Activated T-cell treated with anti-CD3 and anti-CD28 coated beads for 48 hours (primary cell): ENCODE measurements around the gene DIP2A.
"Not testable (repeated sequence)": the region's sequence is repeated elsewhere in the genome, so short reads cannot be mapped to it uniquely, and the experiment has no call there.

Experiments used
- DNase-seq: peaks from one replicate; pipeline ENCODE4 v3.0.0-alpha.2; 2020; ENCODE audit warnings: low read depth

Gene DIP2A

DNA sequence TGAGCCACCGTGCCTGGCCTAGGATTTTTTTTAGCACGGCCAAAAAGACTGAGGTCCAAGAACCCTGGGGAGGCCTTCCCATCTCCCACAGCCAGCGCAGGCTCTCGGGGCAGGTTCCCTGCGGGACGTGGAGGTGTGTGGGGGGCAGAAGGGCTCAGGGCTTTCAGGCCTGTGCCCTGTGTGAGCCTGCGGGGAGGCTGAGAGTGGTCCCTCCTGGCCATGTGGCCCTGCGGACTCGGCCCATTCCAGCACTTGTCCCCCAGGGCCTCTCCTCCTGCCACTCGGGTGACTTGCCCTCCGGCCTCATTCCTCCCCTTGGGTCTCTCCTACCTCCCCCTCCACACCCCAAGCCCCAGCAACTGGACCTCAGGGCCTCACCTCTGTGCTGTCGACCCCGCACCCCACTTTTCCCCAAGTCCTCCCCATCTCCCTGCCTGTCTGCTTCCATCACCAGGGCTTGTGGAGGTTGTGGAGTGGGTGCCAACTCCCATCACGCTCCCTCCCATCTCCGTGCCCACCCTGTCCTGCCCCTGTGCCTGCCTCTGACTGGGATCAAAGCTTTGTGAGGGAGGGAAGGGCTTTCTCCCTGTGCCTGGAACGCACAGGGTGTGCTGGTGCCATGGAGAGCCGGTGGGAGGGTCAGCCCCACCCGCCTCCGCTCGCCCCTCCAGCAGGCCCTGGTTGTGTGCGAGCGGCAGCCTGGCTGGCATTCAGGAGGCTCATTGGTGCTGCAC, 32.2 kb upstream of the DIP2A start:
- no peak for DNase-seq

DNA sequence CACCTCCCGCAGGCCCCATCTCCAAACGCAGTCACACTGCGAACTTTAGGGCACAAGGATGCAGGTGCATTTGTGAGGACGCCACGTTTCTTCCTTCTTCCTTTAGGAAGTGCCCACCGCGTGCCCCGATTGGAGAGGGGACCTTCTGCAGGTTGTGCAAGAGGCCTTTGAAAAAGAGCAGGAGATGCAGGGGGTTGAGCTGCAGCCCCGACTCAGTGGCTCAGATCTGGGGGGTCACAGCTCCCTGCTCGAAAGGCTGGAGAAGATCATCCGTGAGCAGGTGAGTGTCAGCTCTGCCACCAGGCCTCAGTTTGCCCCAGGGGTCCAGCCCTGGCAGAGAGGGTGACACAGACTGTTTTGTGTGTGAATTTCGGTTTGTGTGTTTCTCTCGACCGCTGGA, 31.2 kb upstream of the DIP2A start:
- DNase-seq: no peak

DNA sequence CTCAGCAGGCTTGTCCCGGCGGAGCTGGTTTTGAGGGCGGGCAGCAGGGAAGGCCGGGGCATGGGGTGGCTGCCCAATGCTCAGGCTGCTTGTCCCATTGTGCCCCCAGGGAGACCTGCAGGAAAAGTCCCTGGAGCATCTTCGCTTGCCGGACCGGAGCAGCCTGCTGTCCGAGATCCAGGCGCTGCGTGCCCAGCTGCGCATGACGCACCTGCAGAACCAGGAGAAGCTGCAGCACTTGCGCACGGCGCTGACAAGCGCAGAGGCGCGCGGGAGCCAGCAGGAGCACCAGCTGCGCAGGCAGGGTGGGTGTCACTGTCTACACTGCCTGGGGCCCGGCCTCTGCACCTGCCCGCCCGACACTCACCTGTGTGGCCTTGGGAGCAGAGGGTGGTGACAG, 30.4 kb upstream of the DIP2A start:
- DNase-seq: no peak

DNA sequence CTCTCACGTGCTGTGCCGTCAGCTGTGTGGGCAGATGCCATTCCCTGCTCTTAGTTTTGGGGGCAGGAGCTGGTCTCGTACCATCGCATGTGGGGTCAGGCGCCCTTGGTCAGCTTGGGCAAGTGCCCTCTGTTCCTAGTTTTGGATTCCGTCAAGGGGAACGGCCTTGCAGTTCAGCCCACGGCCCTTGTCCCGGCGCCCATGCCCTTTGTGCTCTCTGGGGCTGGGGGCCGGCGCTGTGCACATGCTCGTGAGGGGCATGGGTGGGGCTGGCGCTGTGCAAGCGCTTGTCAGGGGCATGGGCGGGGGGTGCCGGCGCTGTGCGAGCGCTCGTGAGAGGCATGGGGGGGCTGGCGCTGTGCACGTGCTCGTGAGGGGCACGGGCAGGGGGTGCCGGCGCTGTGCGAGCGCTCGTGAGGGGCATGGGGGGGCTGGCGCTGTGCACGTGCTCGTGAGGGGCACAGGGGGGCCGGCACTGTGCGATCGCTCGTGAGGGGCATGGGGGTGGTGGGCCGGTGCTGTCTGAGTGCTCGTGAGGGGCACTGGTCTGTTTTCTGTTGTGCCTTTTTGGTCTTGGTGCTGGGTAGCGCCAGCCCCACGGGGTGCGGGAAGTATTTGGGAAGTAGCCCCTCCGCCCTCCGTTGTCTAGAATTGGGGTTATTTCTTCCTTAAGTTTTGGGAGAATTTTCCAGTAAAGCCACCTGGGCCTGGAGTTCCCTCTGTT, 29.5 kb upstream of the DIP2A start:
- DNase-seq: no peak

DNA sequence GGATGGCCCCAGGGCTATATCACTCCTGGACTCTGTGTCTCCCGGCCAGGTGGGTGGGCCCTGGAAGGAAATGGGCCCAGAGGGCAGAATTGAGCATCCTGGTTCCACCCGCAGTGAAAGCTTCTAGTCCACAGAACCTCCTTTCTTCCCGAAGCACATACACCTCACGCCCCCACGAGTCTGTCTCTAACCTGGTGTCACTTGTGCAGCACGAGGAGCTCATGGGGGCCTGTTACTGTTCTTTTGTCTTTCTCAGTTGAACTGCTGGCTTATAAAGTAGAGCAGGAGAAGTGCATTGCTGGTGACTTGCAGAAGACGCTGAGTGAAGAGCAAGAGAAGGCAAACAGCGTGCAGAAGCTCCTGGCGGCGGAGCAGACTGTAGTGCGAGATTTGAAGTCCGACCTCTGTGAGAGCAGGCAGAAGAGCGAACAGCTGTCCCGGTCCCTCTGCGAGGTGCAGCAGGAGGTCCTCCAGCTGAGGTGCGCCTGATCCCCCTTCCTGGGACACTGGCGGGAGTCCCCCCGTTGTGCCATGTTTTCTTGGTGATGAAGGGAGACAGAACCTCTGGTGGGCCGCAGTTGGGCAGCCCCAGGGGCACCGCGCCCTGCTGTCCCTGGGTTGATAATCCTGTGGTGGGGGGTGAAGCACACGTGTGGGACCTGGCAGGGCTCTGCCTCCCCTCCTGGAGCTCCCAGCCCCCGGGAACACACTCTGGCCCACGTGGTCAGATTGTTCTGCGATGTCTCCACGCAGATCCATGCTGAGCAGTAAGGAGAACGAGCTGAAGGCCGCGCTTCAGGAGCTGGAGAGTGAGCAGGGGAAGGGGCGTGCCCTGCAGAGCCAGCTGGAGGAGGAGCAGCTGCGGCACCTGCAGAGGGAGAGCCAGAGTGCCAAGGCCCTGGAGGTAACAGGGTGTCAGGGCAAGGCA, 28.7 kb upstream of the DIP2A start:
- no peak for DNase-seq

DNA sequence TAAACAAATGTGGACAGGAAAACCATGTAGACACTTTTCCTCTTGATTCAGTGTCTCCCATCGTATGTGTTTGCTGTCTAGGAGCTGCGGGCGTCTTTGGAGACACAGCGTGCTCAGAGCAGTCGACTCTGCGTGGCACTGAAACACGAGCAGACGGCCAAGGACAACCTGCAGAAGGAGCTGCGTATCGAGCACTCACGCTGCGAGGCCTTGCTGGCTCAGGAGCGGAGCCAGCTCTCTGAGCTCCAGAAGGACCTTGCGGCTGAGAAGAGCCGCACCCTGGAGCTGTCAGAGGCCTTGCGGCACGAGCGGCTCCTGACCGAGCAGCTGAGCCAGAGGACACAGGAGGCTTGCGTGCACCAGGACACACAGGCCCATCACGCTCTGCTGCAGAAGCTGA, 27.2 kb upstream of the DIP2A start:
- no peak for DNase-seq

DNA sequence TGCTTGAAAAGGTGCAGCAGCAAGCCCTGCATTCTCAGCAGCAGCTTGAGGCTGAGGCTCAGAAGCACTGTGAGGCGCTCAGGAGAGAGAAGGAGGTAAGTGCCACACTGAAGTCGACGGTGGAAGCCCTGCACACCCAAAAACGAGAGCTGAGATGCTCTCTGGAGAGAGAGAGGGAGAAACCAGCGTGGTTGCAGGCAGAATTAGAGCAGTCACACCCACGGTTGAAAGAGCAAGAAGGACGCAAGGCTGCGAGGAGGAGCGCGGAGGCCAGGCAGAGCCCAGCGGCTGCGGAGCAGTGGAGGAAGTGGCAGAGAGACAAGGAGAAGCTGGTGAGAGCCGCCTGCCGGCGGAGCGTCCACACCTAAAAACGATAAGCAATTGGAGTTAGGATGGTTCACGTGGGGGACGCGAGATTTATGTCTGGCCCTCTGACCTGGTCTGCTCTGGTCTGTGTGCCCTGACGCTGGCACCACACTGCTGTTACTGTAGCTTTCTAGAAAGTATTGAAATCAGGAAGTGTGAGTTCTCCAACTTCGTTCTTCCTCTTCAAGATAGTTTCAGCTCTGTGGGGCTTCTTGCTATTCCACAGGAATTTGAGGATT, 26.7 kb upstream of the DIP2A start:
- no peak for DNase-seq

DNA sequence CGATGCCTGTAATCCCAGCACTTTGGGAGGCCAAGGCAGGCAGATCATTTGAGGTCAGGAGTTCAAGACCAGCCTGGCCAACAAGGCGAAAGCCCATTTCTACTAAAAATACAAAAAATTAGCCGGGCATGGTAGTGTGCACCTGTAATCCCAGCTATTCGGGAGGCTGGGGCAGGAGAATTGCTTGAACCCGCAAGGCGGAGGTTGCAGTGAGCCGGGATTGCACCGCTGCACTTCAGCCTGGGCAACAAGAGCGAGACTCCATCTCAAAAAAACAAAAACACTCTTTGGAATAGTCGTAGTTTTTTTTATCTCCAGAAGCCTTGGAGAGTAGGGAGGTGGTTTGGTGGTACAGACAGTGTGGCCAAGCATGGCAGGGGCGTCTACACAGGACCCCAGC, 25.6 kb upstream of the DIP2A start:
- DNase-seq: not testable (repeated sequence)

DNA sequence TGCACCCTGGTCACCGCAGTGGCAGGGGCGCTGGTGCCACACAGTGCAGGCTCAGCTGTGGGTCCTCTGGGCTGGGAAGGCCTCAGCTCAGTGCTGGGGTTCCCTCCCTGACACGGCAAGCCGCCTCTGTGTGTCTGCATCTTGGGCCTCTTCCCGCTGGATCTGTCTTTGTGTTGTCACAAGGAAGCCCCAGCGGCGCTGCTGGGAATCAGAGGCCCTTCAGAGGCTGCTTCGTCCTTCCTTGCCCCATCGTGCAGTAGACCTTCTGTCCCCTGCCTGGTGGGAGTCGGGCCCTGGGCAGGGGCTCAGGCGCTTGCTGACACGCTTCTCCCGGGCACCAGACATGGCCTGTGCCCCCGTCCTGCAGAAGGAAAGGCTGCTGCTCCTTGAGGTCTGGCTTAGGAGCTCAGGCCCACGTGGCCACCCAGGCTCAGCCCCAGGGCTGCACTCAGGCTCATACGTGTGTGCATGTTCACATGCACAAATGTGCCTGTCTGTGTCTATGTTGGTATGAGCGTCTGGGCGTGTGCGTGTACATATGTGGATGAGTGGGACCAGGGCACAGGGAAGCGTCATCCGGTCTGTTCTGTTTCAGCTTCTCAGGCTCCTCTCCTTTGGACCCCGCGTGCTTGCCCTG, 24.3 kb upstream of the DIP2A start:
- DNase-seq: no peak

DNA sequence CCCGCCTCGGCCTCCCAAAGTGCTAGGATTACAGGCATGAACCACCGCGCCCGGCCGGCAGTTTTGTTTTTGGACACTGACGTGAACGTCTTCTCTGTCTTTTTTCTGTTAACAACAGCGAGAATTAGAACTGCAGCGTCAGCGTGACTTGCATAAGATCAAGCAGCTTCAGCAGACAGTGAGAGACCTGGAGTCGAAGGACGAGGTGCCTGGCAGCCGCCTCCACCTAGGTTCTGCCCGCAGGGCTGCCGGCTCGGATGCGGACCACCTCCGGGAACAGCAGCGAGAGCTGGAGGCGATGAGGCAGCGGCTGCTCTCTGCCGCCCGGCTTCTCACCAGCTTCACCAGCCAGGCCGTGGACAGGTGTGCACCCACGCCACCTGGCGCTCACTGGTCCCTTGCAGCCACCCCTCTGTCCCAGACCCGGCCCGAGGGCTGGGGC, 22.9 kb upstream of the DIP2A start:
- no peak for DNase-seq

DNA sequence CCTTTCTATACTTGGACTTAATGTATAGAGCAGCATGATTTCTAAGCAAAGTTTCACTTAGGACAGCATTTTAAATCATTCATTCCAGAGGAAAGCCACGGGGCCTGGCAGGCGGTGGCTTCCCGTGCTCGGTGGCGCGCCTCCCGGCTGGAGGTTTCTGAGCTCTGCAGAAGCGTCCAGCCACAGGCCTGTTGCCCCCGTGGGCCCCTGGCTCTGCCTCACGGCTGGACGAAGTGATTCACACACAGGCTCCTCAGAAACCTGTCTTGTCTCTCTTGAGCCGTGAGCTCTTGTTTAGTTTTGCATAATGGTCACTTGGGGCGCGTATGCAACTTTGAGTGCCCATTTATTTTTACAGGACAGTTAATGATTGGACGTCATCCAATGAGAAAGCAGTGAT, 22.1 kb upstream of the DIP2A start:
- no peak for DNase-seq

DNA sequence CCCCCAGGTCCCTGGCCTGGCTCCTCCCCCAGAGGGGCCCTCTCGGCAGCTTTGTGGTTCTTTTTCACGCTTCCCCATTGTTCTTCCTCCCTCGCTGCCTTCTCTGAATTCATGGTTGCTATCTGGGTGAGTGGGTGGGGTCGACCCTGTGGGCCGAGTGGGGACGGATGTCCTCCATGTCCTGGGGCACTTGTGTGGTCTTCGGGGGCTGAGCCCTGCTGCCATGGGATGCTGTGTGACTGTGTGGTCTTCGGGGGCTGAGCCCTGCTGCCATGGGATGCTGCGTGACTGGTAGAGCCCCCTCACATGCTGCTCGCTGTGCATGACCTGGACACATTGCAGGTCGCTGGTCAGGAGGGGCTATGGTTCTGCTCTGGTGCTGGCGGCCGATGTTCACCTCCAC, 21.6 kb upstream of the DIP2A start:
- DNase-seq: no peak

DNA sequence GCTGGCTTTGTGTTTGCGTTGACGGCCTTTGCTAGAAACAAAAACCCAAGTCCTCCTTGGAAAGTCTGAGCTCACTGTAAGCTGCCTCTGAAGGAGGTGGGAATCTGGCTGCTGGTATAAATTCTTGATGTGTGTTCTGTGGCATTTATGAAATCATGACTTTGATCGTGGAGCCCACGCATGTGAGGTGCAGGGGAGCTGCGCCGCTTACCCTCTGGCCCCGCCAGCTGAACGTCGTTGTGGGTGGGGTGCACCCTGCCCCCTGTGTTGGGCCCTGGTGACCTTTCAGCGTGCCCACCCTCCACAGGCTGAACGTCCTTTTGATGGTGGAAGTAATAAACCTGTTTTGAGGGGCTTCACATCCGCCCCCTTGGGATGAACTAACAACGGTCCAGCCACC, 21.2 kb upstream of the DIP2A start:
- no peak for DNase-seq

DNA sequence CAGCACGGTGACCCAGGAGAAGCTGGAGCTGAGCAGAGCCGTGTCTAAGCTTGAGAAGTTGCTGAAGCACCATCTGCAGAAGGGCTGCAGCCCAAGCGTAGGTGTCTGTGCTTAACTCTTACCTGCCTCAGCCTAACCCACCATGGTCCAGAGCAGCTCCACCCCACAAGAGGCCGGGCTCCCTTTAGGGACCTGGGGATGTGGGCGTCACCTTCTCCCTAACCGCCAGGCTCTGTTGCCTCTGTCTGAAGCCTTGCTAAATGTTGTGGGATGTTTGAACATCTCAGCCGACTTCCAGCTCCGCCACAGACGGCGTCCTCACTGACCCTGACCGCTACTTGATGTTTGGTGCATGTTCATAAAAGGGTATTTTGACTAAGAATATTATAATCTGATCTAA, 20.4 kb upstream of the DIP2A start:
- no peak for DNase-seq

DNA sequence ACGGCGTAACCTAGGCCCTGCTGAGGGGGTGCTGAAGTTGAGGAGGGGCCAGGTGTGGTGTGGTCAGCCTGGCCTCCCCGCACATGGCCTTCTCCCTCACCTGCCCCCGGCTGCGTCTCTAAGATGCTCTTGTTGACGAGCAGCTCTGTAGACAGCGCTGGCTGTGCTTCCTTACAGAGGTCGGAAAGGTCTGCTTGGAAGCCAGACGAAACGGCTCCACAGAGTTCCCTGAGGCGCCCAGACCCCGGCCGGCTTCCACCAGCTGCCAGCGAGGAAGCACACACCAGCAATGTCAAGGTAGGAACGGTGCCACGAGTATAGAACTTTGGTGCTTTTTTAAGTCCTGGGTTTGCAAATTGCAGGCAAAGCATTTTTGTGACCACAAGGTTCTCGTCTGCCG, 18.8 kb upstream of the DIP2A start:
- no peak for DNase-seq

DNA sequence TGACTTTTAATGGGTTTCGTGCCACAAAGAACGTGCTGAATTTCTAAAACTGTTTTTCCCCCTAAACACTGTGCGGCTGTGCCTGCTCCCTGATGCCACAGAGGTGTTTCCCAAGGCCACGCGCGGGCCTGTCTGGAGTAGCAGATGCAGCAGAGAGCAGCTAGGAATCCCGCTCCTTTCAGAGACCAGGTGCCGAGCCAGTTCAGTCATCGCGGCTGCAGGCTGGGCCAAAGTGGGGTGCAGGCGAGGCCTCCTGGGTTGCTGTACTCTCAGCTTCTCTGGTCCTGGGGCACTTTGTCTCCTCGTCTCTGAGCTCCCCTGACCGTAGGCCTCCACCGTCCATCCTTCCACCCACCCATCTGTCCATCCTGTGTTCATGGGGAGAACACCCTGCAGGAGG, 17.4 kb upstream of the DIP2A start:
- no peak for DNase-seq

DNA sequence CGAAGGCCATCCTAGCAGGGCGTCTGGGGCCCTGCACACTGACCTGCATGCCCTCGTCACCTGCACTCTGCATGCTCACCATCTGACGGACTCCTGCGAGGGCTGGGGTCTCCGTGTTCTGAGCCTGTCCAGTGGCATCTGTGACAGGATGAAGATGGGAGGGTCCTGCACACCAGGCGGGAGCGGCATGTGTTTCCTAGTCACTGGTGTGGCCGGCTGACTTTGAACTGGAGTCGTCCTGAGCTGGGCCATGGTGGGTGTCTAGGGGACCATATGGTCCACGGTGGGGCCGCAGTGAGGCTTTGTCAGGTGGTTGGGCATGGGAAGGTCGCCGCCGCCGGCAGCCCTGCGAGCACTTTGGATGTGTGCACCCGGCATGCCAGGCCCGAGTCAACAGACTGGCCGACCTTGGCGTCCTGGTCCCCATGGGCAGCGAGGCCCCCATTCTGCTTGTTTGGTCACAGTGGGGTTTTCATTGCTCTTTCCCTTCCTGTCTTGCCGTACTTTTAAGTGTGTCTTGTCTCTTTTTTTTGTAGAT, 16.7 kb upstream of the DIP2A start:
- DNase-seq: no peak

DNA sequence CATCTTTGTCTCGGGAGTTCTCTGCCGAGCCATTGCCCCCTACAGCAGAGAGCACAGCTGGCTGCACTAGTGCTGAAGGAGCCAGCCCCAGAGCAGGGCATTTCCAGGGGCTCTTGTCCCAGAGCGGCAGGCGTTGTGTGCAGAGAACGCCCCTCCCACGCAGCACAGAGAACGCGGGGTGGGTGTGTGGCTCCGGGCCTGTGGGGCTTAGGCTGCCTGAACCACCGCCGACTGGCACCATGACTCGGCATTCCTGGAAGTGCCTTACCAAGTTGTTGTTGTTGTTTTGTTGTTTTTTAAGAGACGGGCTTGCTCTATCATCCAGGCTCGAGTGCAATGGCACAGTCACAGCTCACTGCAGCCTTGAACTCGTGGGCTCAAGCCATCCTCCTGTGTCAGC, 15.8 kb upstream of the DIP2A start:
- no peak for DNase-seq

DNA sequence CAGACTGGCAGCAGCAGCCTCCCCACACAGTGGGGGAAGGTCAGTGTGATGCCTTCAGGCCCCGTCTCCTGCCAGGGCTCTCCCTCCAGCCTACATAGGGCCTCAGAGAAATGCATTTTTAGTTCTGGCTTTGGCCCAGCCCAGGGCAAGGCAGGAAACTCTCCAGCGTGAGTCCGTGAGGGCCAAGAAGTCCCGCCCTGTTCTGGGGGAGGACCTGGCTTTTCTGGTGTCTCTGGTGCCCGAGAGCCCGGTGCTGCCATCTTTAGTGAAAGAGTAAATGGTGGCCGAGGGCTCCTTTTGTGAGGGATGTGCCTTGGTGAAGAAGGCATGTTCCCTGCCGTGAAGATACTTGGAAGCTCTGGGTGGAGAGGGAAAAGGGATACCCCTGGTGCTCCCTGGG, 14.8 kb upstream of the DIP2A start:
- DNase-seq: no peak

DNA sequence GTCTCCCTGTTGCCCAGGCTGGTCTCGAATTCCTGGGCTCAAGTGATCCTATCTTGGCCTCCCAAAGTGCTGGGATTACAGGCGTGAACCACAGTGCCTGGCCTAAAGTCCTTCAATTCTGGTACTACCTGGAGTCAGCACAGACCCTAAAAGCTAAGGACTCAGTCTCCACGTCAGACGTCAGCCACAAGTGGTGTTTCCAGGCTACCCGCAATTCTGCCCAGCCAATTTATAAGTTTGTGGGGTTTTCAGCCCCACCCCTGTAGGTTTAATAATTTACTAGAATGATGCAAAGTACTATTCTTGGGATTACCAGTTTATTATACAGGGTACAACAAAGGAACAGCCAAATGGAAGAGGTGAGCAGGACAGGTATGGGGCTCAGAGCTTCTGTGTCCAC, 10.6 kb upstream of the DIP2A start:
- no peak for DNase-seq

DNA sequence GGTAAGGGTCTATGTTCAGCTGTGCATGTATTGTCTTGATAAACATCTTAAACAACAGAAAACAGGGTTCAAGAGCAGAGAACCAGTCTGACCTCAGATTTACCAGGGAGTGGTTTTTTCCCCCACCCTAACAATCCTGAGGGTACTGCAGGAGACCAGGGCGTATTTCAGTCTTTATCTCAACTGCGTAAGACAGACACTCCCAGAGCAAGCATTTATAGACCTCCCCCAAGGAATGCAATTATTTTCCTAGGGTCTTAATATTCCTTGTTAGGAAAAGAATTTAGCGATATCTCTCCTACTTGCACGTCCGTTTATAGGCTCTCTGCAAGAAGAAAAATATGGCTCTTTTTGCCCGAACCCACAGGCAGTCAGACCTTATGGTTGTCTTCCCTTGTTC, 9.8 kb upstream of the DIP2A start:
- not testable (repeated sequence) for DNase-seq

DNA sequence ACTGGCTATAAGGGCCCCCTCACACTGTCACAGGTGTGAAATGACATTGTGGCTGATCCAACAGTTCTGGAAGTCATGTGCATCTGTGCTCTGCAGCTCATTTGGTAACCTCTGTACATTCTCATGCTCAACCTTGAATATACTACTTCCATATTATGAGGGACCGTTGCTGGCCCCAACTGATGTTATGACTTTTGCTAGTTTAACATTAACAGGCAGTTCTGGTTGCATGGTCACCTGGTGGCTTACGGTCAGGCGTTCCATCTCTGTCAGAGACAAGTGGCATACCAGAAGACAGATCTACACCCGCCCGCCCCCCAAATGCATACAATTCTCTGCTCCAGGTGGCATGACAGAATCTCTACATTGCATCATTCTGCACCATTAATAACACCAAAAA, 6.0 kb upstream of the DIP2A start:
- DNase-seq: no peak
